Measurements from ENCODE around the gene WDFY2. TPM values are rescaled to one million over a fixed set of nuclear protein-coding genes. Genes with fewer than 3 reads are reported as not detected.

Gene WDFY2
- total RNA-seq, 4 donors from 2014 or later = 7.7 to 23.3 (median 18.2) TPM

- Histone ChIP-seq H3K4me3 (no peak overlapping the region), H3K36me3 (no peaks in the 10 kb centered on the region), H3K27ac (peak overlapping the region in 2 of 4 donors; percentile 11 to 37), H3K27me3 (no peaks in the 10 kb centered on the region), H3K4me1 (peaks cover 3 to 14% (median 4%) of the 10 kb centered on the region in 3 donors), H3K9me3 (no peaks in the 10 kb centered on the region)
- WGBS, 2 donors = 46 to 60% methylated on average over 2 of the region's 2 CpGs
- intact Hi-C loops (cut with DNase I) = no loop called here
- DNase-seq = no peak
- no peak for TF ChIP-seq CTCF (IDR thresholded peaks at IDR 0.05)
- TF ChIP-seq POLR2A (IDR thresholded peaks at IDR 0.05) = no peak
These were observed 34.7 kb upstream of the WDFY2 start for GRCh38 chr13:51549593-51549992.

- H3K4me1 ChIP-seq = peaks cover 3 to 14% (median 4%) of the 10 kb centered on the region in 3 donors
- no peak for DNase-seq
- no peak for TF ChIP-seq POLR2A (IDR thresholded peaks at IDR 0.05)
- no peak for TF ChIP-seq CTCF (IDR thresholded peaks at IDR 0.05)
- H3K36me3 ChIP-seq = no peaks in the 10 kb centered on the region
- H3K4me3 ChIP-seq = no peak overlapping the region
- intact Hi-C loops (cut with DNase I) = no loop called here
- 85 to 93% methylated on average over 1 of the region's 1 CpG for WGBS, 2 donors
- H3K9me3 ChIP-seq = no peaks in the 10 kb centered on the region
- no peaks in the 10 kb centered on the region for H3K27me3 ChIP-seq
- no peak overlapping the region for H3K27ac ChIP-seq
These were observed 34.1 kb upstream of the WDFY2 start for GRCh38 chr13:51550151-51550550.

- intact Hi-C loops (cut with DNase I) = no loop called here
- TF ChIP-seq CTCF (IDR thresholded peaks at IDR 0.05) (no peak), POLR2A (IDR thresholded peaks at IDR 0.05) (no peak)
These were observed 32.8 kb upstream of the WDFY2 start for GRCh38 chr13:51551416-51551815.

GRCh38 chr13:51552027-51552426 lies 32.2 kb upstream of the WDFY2 start:
- H3K27ac ChIP-seq = no peak overlapping the region
- H3K4me3 ChIP-seq = no peak overlapping the region
- H3K4me1 ChIP-seq = peaks cover 3 to 28% (median 10%) of the 10 kb centered on the region in 3 donors
- TF ChIP-seq CTCF (IDR thresholded peaks at IDR 0.05) (no peak), POLR2A (IDR thresholded peaks at IDR 0.05) (no peak)
- WGBS, 2 donors = 75 to 86% methylated on average over 2 of the region's 2 CpGs
- no peak for DNase-seq
- no peaks in the 10 kb centered on the region for H3K36me3 ChIP-seq
- no peaks in the 10 kb centered on the region for H3K27me3 ChIP-seq
- intact Hi-C loops (cut with DNase I) = no loop called here
- H3K9me3 ChIP-seq = no peaks in the 10 kb centered on the region

More at GRCh38 chr13:51551416-51551815, 32.8 kb upstream of the WDFY2 start:
- no peak overlapping the region for H3K4me3 ChIP-seq
- 83 to 91% methylated on average over 2 of the region's 2 CpGs for WGBS, 2 donors
- peaks cover 3 to 21% (median 9%) of the 10 kb centered on the region in 3 donors for H3K4me1 ChIP-seq
- no peaks in the 10 kb centered on the region for H3K36me3 ChIP-seq
- no peaks in the 10 kb centered on the region for H3K27me3 ChIP-seq
- DNase-seq = no peak
- H3K9me3 ChIP-seq = no peaks in the 10 kb centered on the region
- H3K27ac ChIP-seq = no peak overlapping the region

- intact Hi-C loops (cut with DNase I) = no loop called here
- Histone ChIP-seq H3K9me3 (no peaks in the 10 kb centered on the region), H3K36me3 (no peaks in the 10 kb centered on the region), H3K27me3 (no peaks in the 10 kb centered on the region), H3K27ac (no peak overlapping the region), H3K4me3 (no peak overlapping the region), H3K4me1 (peaks cover 7 to 43% (median 20%) of the 10 kb centered on the region in 3 donors)
- TF ChIP-seq POLR2A (IDR thresholded peaks at IDR 0.05) (no peak), CTCF (IDR thresholded peaks at IDR 0.05) (no peak)
- 87 to 93% methylated on average over 2 of the region's 2 CpGs for WGBS, 2 donors
- DNase-seq = no peak
These were observed 30.7 kb upstream of the WDFY2 start for GRCh38 chr13:51553531-51553930.
